A549 treated with DMSO at 1 μM for 4 hours (cell line): ENCODE results near the gene GRAP. TPM values are rescaled to one million over a fixed set of nuclear protein-coding genes. Genes with fewer than 3 reads are reported as not detected.

ENCODE experiments used
- total RNA-seq: library from RNA; stranded (reverse); fragments of 200-300 nt; extraction: Qiagen RNA extraction; gene quantifications from 5 replicates; pipeline ENCODE4 v1.2.3, GENCODE V29; 2022; ENCODE audit warnings: low read depth

The GRAP gene
- 0.10 to 0.29 TPM (median 0.24 TPM) in 5 replicates for total RNA-seq

DNA sequence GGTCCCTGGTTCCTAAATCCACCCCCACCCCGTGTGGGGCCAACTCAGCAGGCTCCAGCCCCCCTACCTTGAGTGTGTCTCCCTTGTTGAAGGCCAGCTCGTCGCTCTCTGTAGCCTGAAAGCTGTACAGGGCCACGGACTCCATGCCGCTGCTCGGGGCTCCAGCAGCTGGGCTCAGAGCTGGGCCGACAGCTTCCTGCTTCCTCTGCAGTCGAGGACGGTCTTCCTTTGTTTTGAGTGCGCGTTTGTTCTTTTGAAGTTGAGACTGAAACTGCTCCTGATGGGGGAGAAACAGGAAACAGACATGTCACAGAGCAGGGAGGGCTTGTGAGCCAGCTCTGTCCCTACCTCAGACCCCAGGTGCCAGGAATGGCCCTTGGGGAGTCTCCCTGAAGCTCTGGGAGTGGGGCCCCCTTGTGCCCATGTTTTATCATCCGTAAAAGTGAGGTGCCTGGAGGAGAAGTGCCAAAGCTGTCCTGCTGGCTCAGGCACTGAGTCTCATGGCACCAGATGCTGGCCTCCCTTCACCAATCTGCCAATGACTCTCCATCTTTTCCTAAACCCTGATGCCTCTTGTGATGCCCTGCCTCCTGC lies at the start of gene GRAP:
Gene GRAP, minus strand, starts transcription at position 176 of the 594 bp plus-strand sequence. Its CDS starts 31 bp downstream, at position 145.

DNA sequence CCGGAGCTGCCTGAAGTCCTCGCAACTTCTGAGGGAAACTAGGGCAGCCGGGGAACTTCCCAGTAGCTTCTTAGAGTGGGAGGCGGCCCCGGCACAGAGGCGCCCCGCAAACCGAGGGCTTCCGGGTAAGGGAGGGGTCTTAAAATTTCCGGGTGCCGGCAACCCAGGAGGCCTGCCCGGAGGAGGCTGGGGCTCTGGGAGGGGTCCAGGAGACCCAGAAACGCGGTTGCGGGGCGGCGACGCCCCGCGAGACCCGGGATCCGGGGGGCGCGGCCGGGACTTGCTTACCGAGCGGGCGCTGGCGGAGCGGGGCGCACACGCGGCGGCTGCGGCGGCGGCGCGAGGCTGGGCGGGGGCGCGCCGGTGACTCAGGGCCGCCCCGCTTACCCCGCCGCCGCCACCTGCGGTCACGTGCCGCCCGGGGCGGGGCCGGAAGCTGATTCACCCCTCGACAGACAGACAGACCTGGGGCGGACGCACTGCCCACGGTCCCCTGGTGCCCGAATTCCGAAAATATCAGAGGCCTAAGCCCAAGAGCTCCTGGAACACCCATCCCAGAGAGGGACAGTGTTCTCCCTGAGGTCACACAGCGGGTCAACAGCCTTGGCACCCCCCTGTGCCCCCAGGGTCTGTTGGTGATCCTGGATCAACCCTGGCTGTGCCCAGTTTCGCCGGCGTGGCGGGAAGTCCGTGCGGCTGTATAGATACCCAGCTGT lies 42.2 kb downstream of the GRAP start, which contains the start of gene FAM83G:
Gene FAM83G, minus strand, starts transcription at position 344 of the 716 bp plus-strand sequence. CDS start 723 bp downstream, outside the sequence.

Other genes with a start within 250 kb of the GRAP start
- 41.3 to 46.6 TPM (median 44.7 TPM) in 5 replicates for gene PRPSAP2, start 188.8 kb downstream of the GRAP start, total RNA-seq
- 0.12 to 0.25 TPM (median 0.18 TPM) in 5 replicates for gene SLC5A10, start 94.8 kb downstream of the GRAP start, total RNA-seq
- gene FAM83G, start 42.2 kb downstream of the GRAP start, total RNA-seq = 35.9 to 42.4 TPM (median 38.5 TPM) in 5 replicates
- gene GRAPL, start 80.6 kb upstream of the GRAP start, total RNA-seq = 0.12 TPM in 1 of 5 replicates, not detected in the others
- 40.6 to 72.0 TPM (median 61.5 TPM) in 5 replicates for gene EPN2, start 190.4 kb upstream of the GRAP start, total RNA-seq